Keratinocyte (primary cell): Measurements from ENCODE around the gene TXNRD1. TPM values are rescaled to one million over a fixed set of nuclear protein-coding genes. Genes with fewer than 3 reads are reported as not detected.

Experiments used
- DNase-seq: peaks from one replicate; pipeline ENCODE4 v3.0.0-alpha.2; 2011; ENCODE audit warnings: low read depth, missing footprints, low spot score
- FAIRE-seq: peaks from 2 replicates; lab custom pipeline; 2011; peaks lifted over from hg19 to GRCh38; lab: Jason Lieb, UNC
- H2AFZ ChIP-seq: 2 replicates; pipeline ENCODE4 v1.6.0; 2012; ENCODE audit warnings: low read length, control low read depth, inconsistent platforms; ENCODE audit not compliant: control insufficient read depth
- H3K27ac ChIP-seq: 2 replicates; pipeline ENCODE4 v1.5.1; 2011; ENCODE audit warnings: low read length; ENCODE audit not compliant: control insufficient read depth, insufficient read depth
- H3K27me3 ChIP-seq: 3 replicates; pipeline ENCODE4 v1.6.0; 2011; ENCODE audit warnings: low read length; ENCODE audit not compliant: control insufficient read depth, insufficient read depth; ENCODE audit errors: extremely low read depth
- H3K36me3 ChIP-seq, 2 experiments: 2 replicates in 1 of 2; 3 replicates in 1 of 2; pipeline ENCODE4 v1.5.1; 2011; ENCODE audit warnings: low read length in 2 of 2, mild to moderate bottlenecking in 1 of 2; ENCODE audit not compliant: control insufficient read depth in 2 of 2, insufficient read depth in 2 of 2; ENCODE audit errors: extremely low read depth in 1 of 2
- H3K4me1 ChIP-seq: 3 replicates; pipeline ENCODE4 v1.5.1; 2011; ENCODE audit warnings: low read length; ENCODE audit not compliant: control insufficient read depth, insufficient read depth; ENCODE audit errors: extremely low read depth
- H3K4me2 ChIP-seq: 3 replicates; pipeline ENCODE4 v1.6.0; 2011; ENCODE audit warnings: low read depth, low read length; ENCODE audit not compliant: control insufficient read depth, insufficient read depth; ENCODE audit errors: extremely low read depth
- H3K4me3 ChIP-seq, 3 experiments: fragments of 200-600 bp in 1 of 3; sonication (generic) in 1 of 3; 2 replicates in 2 of 3; 3 replicates in 1 of 3; pipeline ENCODE4 v1.5.1; 2011 to 2016; ENCODE audit warnings: low read length in 3 of 3, mild to moderate bottlenecking in 3 of 3, control low read depth in 2 of 3, inconsistent platforms in 1 of 3, low read depth in 1 of 3, mixed read lengths in 1 of 3, mixed run types in 1 of 3, moderate library complexity in 1 of 3; ENCODE audit not compliant: control insufficient read depth in 2 of 3, insufficient read depth in 2 of 3; ENCODE audit errors: extremely low read depth in 1 of 3
- H3K79me2 ChIP-seq: 2 replicates; pipeline ENCODE4 v1.6.0; 2012; ENCODE audit warnings: low read length; ENCODE audit not compliant: control insufficient read depth, insufficient read depth
- H3K9ac ChIP-seq: 3 replicates; pipeline ENCODE4 v1.6.0; 2011; ENCODE audit warnings: low read length; ENCODE audit not compliant: control insufficient read depth, insufficient read depth; ENCODE audit errors: extremely low read depth
- H3K9me1 ChIP-seq: 3 replicates; pipeline ENCODE4 v1.6.0; 2011; ENCODE audit warnings: low read length; ENCODE audit not compliant: control insufficient read depth, insufficient read depth; ENCODE audit errors: extremely low read depth
- H3K9me3 ChIP-seq: 2 replicates; pipeline ENCODE4 v1.5.1; 2012; ENCODE audit warnings: low read depth, low read length; ENCODE audit not compliant: control insufficient read depth
- H4K20me1 ChIP-seq: 3 replicates; pipeline ENCODE4 v1.6.0; 2011; ENCODE audit warnings: low read length; ENCODE audit not compliant: control insufficient read depth, insufficient read depth; ENCODE audit errors: extremely low read depth
- EZH2 ChIP-seq: IDR thresholded peaks from one replicate; pipeline ENCODE4 v1.6.1; 2012; ENCODE audit warnings: inconsistent platforms, mild to moderate bottlenecking, low read length, moderate library complexity
- dilution Hi-C: fragments of 300-500 bp; cut with MboI; formaldehyde crosslinking; loops from one replicate; pipeline ENCODE4 v1.7.0; 2020; ENCODE audit warnings: low sequenced_read_pairs; ENCODE audit not compliant: extremely low pct_ligation_motif_present
- polyA plus RNA-seq, 5 experiments: library from polyadenylated mRNA; depleted of rRNA in 3 of 5; stranded (reverse) in 3 of 5; stranded (forward) in 1 of 5; unstranded in 1 of 5; fragments of >200 nt; gene quantifications; 1 replicate in 1 of 5; 2 replicates in 3 of 5; 3 replicates in 1 of 5; pipeline versions ENCODE4 v1.2.1 to v1.2.3, GENCODE V29; 2011 to 2012; ENCODE audit warnings: missing spikeins in 2 of 5, low read depth in 1 of 5, low replicate concordance in 1 of 5
- TF ChIP-seq, protein P1 (sequence below), 3 experiments: IDR thresholded peaks in 1 of 3; conservative IDR thresholded peaks in 1 of 3; optimal IDR thresholded peaks in 1 of 3; 2 replicates in 2 of 3; 3 replicates in 1 of 3; pipeline versions ENCODE3 to v1.5.1; 2011; ENCODE audit warnings: low read length in 3 of 3, mild to moderate bottlenecking in 3 of 3, moderate library complexity in 2 of 3, control low read depth in 1 of 3, inconsistent platforms in 1 of 3; ENCODE audit not compliant: insufficient read depth in 2 of 3; ENCODE audit errors: extremely low read depth in 1 of 3

The TXNRD1 gene
- polyA plus RNA-seq, 1 donor (not counting 4 experiments of a cell fraction or from before 2014, with no cell fraction given), result 88.9 TPM

DNA sequence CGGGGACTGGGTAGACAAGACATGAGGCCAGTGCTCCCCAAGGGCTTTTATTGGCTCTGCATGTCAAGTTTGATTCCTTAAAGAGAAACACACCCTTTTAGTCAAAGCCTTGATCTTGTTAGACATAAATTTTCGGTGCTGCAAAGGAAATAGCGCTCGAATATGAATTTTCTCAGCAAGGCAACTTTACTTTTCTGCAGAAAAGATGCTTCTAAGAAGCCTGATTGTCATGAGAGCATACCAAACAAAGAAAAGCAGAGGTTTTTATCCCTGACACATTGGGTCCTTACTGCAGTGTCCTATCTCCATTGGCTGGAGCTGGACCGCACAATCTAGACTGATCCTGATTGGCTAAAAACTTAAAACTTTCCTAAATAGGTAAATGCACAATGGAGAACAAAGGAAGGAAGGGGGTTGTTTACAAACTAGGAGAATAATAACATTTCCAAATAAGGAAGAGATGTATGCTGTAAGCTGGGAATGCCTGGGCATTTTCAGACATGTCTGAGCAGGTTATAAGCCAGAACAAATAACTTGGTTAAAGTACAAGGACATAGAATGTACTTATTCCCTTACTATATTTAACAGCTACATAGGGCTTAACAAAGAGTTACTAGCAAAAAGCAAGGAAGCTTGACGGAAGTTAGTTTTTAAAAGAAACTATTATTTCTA is 17.2 kb downstream of the TXNRD1 start:
- Histone ChIP-seq H3K4me1 (no peaks in the 10 kb centered on the region), H3K4me2 (no peak overlapping the region), H2AFZ (no peak overlapping the region), H3K4me3 (no peak overlapping the region), H4K20me1 (no peaks in the 10 kb centered on the region), H3K79me2 (no peaks in the 10 kb centered on the region), H3K36me3 (no peaks in the 10 kb centered on the region), H3K9ac (no peak overlapping the region), H3K9me1 (no peaks in the 10 kb centered on the region), H3K27ac (no peak overlapping the region), H3K27me3 (no peaks in the 10 kb centered on the region), H3K9me3 (peaks cover 20% of the 10 kb centered on the region)
- DNase-seq (no peak), FAIRE-seq (no peak)
- TF ChIP-seq EZH2, result no peak
- dilution Hi-C loops, result no loop called here

DNA sequence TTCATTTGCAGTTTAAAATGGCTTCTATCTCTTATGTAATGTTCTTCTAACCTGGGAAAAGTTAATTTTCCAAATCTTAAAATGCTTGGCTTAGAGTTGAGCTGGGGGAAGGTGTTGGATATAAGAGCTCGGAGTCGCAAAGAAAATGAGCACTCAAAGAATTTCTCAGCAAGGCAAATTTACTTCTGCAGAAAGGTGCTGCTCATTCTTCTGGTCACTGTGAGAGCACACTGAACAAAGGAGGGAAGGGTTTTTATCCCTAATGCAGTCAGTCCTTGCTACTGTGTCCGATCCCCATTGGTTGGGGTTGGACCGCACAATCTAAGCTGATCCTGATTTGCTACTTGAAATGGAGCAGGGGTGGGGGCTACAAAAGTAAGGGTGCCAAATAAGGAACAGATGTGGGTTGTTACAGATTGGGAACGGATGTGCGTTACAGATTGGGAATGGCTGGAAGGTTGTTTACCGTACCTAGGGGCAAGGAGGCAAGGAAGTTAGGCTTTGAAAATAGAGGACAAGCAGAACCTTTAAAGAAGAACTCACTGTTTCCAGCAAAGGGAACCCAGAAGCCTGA is 19.4 kb downstream of the TXNRD1 start:
- Histone ChIP-seq H3K9me3 (peaks cover 20% of the 10 kb centered on the region), H3K4me2 (no peak overlapping the region), H3K36me3 (no peaks in the 10 kb centered on the region), H3K79me2 (no peaks in the 10 kb centered on the region), H4K20me1 (no peaks in the 10 kb centered on the region), H3K9ac (no peak overlapping the region), H3K27me3 (no peaks in the 10 kb centered on the region), H3K4me3 (no peak overlapping the region), H3K4me1 (no peaks in the 10 kb centered on the region), H3K27ac (no peak overlapping the region), H2AFZ (no peak overlapping the region), H3K9me1 (no peaks in the 10 kb centered on the region)
- TF ChIP-seq, protein P1, sequence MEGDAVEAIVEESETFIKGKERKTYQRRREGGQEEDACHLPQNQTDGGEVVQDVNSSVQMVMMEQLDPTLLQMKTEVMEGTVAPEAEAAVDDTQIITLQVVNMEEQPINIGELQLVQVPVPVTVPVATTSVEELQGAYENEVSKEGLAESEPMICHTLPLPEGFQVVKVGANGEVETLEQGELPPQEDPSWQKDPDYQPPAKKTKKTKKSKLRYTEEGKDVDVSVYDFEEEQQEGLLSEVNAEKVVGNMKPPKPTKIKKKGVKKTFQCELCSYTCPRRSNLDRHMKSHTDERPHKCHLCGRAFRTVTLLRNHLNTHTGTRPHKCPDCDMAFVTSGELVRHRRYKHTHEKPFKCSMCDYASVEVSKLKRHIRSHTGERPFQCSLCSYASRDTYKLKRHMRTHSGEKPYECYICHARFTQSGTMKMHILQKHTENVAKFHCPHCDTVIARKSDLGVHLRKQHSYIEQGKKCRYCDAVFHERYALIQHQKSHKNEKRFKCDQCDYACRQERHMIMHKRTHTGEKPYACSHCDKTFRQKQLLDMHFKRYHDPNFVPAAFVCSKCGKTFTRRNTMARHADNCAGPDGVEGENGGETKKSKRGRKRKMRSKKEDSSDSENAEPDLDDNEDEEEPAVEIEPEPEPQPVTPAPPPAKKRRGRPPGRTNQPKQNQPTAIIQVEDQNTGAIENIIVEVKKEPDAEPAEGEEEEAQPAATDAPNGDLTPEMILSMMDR (optimal IDR thresholded peaks at IDR 0.05 in 1 of 3, IDR thresholded peaks at IDR 0.05 in 1 of 3, conservative IDR thresholded peaks at IDR 0.05 in 1 of 3; ENCODE audit: extremely low read depth in 1 of 3, insufficient read depth in 2 of 3, low read length in 3 of 3), result no peak
- TF ChIP-seq EZH2, result no peak
- DNase-seq (no peak), FAIRE-seq (peak; percentile 20)
- dilution Hi-C loops, result no loop called here
